ENCODE measurements around the gene MAD1L1.

MAD1L1 gene

DNA sequence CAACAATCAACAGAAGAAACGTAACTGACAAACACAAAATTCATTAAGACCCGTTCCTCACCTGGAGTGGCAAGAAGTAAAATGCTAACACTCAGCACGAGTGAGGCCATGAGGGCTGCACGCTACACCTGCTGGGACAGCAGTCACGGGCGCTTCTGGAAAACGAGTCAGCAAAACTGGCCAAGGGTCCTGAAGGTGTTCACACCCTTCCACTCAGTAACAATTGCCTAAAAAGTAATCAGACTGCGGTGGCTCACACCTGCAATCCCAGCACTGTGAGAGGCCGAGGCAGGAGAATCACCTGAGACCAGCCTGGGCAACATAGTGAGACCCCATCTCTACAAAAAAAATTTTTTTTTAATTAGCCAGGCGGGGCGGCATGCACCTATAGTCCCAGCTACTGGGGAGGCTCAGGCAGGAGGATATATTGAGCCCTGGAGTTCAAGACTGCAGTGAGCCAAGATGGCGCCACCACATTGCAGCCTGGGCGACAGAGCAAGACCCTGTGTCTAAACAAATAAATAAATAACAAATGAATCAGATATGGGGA lies 199.1 kb downstream of the MAD1L1 start:
- peaks cover 6% of the 10 kb centered on the region; the same call in 1 of the 2 replicates for H3K9me3 ChIP-seq (ENCODE audit: insufficient read depth, low read length)
- H3K4me2 ChIP-seq (ENCODE audit: low read depth, low read length, poor library complexity, severe bottlenecking) = no peak overlapping the region
- H3K9ac ChIP-seq (ENCODE audit: low read length) = no peak overlapping the region
- no peaks in the 10 kb centered on the region for H4K20me1 ChIP-seq (ENCODE audit: low read depth, low read length)
- H3K4me3 ChIP-seq (ENCODE audit: insufficient read depth, low read length, poor library complexity, severe bottlenecking) = no peak overlapping the region
- H3K27ac ChIP-seq (ENCODE audit: low read depth, low read length) = no peak overlapping the region
- no peaks in the 10 kb centered on the region for H3K79me2 ChIP-seq (ENCODE audit: insufficient read depth, low read length)
- no peaks in the 10 kb centered on the region for H3K27me3 ChIP-seq (ENCODE audit: low read length)
- H3K36me3 ChIP-seq (ENCODE audit: low read length) = no peaks in the 10 kb centered on the region
- TF ChIP-seq EZH2phosphoT487 (conservative IDR thresholded peaks at IDR 0.05; ENCODE audit: low read length) = no peak
- TF ChIP-seq, protein P1, sequence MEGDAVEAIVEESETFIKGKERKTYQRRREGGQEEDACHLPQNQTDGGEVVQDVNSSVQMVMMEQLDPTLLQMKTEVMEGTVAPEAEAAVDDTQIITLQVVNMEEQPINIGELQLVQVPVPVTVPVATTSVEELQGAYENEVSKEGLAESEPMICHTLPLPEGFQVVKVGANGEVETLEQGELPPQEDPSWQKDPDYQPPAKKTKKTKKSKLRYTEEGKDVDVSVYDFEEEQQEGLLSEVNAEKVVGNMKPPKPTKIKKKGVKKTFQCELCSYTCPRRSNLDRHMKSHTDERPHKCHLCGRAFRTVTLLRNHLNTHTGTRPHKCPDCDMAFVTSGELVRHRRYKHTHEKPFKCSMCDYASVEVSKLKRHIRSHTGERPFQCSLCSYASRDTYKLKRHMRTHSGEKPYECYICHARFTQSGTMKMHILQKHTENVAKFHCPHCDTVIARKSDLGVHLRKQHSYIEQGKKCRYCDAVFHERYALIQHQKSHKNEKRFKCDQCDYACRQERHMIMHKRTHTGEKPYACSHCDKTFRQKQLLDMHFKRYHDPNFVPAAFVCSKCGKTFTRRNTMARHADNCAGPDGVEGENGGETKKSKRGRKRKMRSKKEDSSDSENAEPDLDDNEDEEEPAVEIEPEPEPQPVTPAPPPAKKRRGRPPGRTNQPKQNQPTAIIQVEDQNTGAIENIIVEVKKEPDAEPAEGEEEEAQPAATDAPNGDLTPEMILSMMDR (IDR thresholded peaks at IDR 0.05; ENCODE audit: insufficient read depth, low read length, poor library complexity, severe bottlenecking) = no peak
- no peaks in the 10 kb centered on the region for H3F3A ChIP-seq (ENCODE audit: insufficient read depth)
- H2AFZ ChIP-seq (ENCODE audit: low read depth, low read length, severe bottlenecking) = no peak overlapping the region
- no peaks in the 10 kb centered on the region for H3K9me2 ChIP-seq (replicated peaks; ENCODE audit: insufficient read depth, low read length)

DNA sequence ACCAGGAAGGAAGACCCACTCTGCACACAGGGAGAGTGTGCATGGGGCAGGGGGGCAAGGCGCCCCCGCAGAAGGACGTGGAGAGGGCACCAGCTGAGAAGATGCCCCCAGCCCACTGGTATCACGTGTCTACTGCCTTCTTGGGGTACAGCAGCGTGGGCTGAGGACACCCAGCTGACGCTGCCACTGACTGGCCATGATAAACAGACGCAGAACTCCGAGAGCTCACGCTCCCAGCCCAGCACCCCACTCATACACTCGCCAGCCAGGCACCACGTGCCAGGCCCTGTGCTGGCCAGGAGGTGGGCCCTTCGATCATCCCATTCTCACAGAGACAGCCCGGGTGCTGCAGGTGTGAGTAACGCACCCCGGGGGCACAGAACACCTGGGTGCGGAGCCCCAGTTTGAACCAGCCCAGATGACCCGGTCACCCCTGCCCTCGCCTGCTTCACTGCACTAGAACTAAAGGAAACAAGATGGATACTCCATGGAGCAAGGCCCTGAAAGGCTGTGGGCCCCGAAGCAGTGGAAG lies 199.8 kb downstream of the MAD1L1 start:
- Histone ChIP-seq H3K36me3 (ENCODE audit: low read length) (no peaks in the 10 kb centered on the region), H3K9ac (ENCODE audit: low read length) (no peak overlapping the region), H2AFZ (ENCODE audit: low read depth, low read length, severe bottlenecking) (no peak overlapping the region), H3F3A (ENCODE audit: insufficient read depth) (no peaks in the 10 kb centered on the region), H3K4me3 (ENCODE audit: insufficient read depth, low read length, poor library complexity, severe bottlenecking) (no peak overlapping the region), H3K9me3 (ENCODE audit: insufficient read depth, low read length) (peaks cover 10% of the 10 kb centered on the region; the same call in 1 of the 2 replicates), H3K79me2 (ENCODE audit: insufficient read depth, low read length) (no peaks in the 10 kb centered on the region), H3K9me2 (replicated peaks; ENCODE audit: insufficient read depth, low read length) (no peaks in the 10 kb centered on the region), H3K4me2 (ENCODE audit: low read depth, low read length, poor library complexity, severe bottlenecking) (no peak overlapping the region), H3K27me3 (ENCODE audit: low read length) (no peaks in the 10 kb centered on the region), H3K27ac (ENCODE audit: low read depth, low read length) (no peak overlapping the region), H4K20me1 (ENCODE audit: low read depth, low read length) (no peaks in the 10 kb centered on the region)
- TF ChIP-seq, protein P1 (IDR thresholded peaks at IDR 0.05; ENCODE audit: insufficient read depth, low read length, poor library complexity, severe bottlenecking) = no peak
- no peak for TF ChIP-seq EZH2phosphoT487 (conservative IDR thresholded peaks at IDR 0.05; ENCODE audit: low read length)

- Histone ChIP-seq H3K4me2 (ENCODE audit: low read depth, low read length, poor library complexity, severe bottlenecking) (no peak overlapping the region), H3K27ac (ENCODE audit: low read depth, low read length) (no peak overlapping the region), H3K9ac (ENCODE audit: low read length) (no peak overlapping the region), H3F3A (ENCODE audit: insufficient read depth) (no peaks in the 10 kb centered on the region), H4K20me1 (ENCODE audit: low read depth, low read length) (no peaks in the 10 kb centered on the region), H3K27me3 (ENCODE audit: low read length) (no peaks in the 10 kb centered on the region), H3K9me2 (replicated peaks; ENCODE audit: insufficient read depth, low read length) (no peaks in the 10 kb centered on the region), H3K4me3 (ENCODE audit: insufficient read depth, low read length, poor library complexity, severe bottlenecking) (no peak overlapping the region), H3K79me2 (ENCODE audit: insufficient read depth, low read length) (no peaks in the 10 kb centered on the region), H3K9me3 (ENCODE audit: insufficient read depth, low read length) (peaks cover 10% of the 10 kb centered on the region; the same call in 1 of the 2 replicates), H2AFZ (ENCODE audit: low read depth, low read length, severe bottlenecking) (no peak overlapping the region), H3K36me3 (ENCODE audit: low read length) (no peaks in the 10 kb centered on the region)
- TF ChIP-seq, protein P1 (IDR thresholded peaks at IDR 0.05; ENCODE audit: insufficient read depth, low read length, poor library complexity, severe bottlenecking) = no peak
- no peak for TF ChIP-seq EZH2phosphoT487 (conservative IDR thresholded peaks at IDR 0.05; ENCODE audit: low read length)
Observed at GRCh38 chr7:2032030-2032875, 200.5 kb downstream of the MAD1L1 start.
